Stomach (tissue), 9 donors: ENCODE measurements around the gene NOD2. TPM values are rescaled to one million over a fixed set of nuclear protein-coding genes. Genes with fewer than 3 reads are reported as not detected.

ENCODE experiments used
- DNase-seq, 2 donors: peaks; one replicate each; pipeline versions ENCODE4 v3.0.0 to v3.0.0-alpha.2; 2013 to 2019
- H3K27ac ChIP-seq, 5 donors: fragments of 200-600 bp in 4 of 5; sonication (generic) in 4 of 5; one replicate each; pipeline ENCODE4 v1.5.1; 2013 to 2019; ENCODE audit warnings: mild to moderate bottlenecking in 1 of 5, moderate library complexity in 1 of 5
- H3K27me3 ChIP-seq, 3 donors: fragments of 200-600 bp; sonication (generic); one replicate each; pipeline ENCODE4 v1.5.1; 2017 to 2019; ENCODE audit warnings: mixed run types in 1 of 3
- H3K36me3 ChIP-seq, 4 donors: fragments of 200-600 bp; sonication (generic); 1 replicate in 3 of 4; 2 replicates in 1 of 4; pipeline ENCODE4 v1.5.1; 2016 to 2019
- H3K4me1 ChIP-seq, 4 donors: fragments of 200-600 bp; sonication (generic); one replicate each; pipeline ENCODE4 v1.5.1; 2016 to 2019
- H3K4me3 ChIP-seq, 4 donors: fragments of 200-600 bp; sonication (generic) in 3 of 4; one replicate each; pipeline ENCODE4 v1.5.1; 2016 to 2019; ENCODE audit warnings: mild to moderate bottlenecking in 1 of 4
- H3K9me3 ChIP-seq, 4 donors: fragments of 200-600 bp; sonication (generic); one replicate each; pipeline ENCODE4 v1.5.1; 2016 to 2019
- EP300 ChIP-seq: sonication (generic); formaldehyde crosslinking; IDR thresholded peaks from one replicate; pipeline ENCODE4 v1.6.1; 2017; ENCODE audit warnings: antibody characterized with exemption
- POLR2A ChIP-seq, 4 donors: fragments of 450-650 bp; IDR thresholded peaks; one replicate each; pipeline ENCODE4 v1.6.1; 2016; ENCODE audit warnings: antibody characterized with exemption in 4 of 4, control low read depth in 2 of 4, mild to moderate bottlenecking in 1 of 4, moderate library complexity in 1 of 4
- POLR2AphosphoS5 ChIP-seq, 3 donors: sonication (generic); formaldehyde crosslinking; IDR thresholded peaks; one replicate each; pipeline ENCODE4 v1.6.1; 2016; ENCODE audit warnings: antibody characterized with exemption in 3 of 3
- WGBS, 5 donors: extraction: QIAGEN DNeasy Blood & Tissue Kit in 3 of 5; methylation state at CpG; one replicate each; pipeline versions ENCODE4 v1.1.5 to v1.1.7; 2013 to 2018; 5-methylcytosine and 5-hydroxymethylcytosine counted together
- intact Hi-C: fragments of 100-400 bp; cut with DNase I; formaldehyde crosslinking; loops from one replicate; pipeline ENCODE4 v1.15.1; 2023; ENCODE audit warnings: low total_unique reads
- polyA plus RNA-seq, 3 donors: library from polyadenylated mRNA; stranded (reverse); fragments of 200-250 nt; gene quantifications; one replicate each; pipeline ENCODE4 v1.2.3, GENCODE V29; 2013
- total RNA-seq, 5 donors: library from RNA; depleted of rRNA; stranded (reverse); fragments of >200 nt; gene quantifications; one replicate each; pipeline versions ENCODE4 v1.1.0 to v1.2.3, GENCODE V29; 2014 to 2016
- TF ChIP-seq, protein P1 (sequence below), 7 experiments: fragments of 450-650 bp in 4 of 7; fragments of 200-600 bp in 3 of 7; sonication (generic) in 3 of 7; IDR thresholded peaks; one replicate each; pipeline ENCODE4 v1.5.1; 2016 to 2019; ENCODE audit warnings: antibody characterized with exemption in 7 of 7, control low read depth in 2 of 7, mild to moderate bottlenecking in 1 of 7
- donor health status: healthy with polysubstance abuse.
- donor health status: Bipolar disorder and iron deficiency.
- donor health status: healthy.

Gene NOD2
- total and polyA plus RNA-seq, 8 donors: 0.56 to 6.2 (median 2.3) TPM; not detected in 1

DNA sequence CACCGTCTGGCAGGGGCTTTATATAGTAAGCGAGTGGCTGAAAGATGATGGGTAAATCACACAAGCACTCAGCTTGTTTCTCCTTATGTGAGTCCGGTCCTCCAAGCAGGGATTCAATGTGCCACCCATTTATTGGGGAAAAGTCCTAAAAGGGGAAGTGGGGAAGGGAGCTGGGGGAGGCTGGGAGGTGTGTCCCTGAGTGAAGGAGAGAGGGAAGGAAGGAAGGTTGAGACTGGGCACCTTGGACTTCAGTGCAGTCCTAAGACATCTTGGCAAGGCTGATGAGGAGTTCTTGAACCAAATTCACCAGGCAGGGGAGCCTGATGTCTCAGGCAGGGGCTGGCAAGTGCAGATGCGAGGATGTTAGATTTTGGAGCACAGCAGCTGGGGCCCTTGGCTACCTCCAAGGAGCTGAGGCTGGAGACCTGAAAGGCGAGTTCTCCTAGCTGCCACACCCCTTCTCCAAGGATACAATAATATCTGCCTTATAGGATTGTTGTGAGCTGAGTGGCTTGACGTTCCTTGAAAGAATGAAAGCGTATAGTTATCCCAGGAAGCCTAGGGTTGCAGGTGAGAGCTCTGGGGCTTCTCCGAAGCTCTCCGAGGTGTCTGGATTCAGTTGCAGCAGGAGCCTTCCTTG, 25.5 kb downstream of the NOD2 start:
- Histone ChIP-seq H3K27ac (peak overlapping the region in 3 of 5 donors; percentile 1 to 48 (median 29)), H3K4me1 (peaks cover 0 to 15% (median 5%) of the 10 kb centered on the region in 4 donors), H3K27me3 (no peaks in the 10 kb centered on the region), H3K36me3 (no peaks in the 10 kb centered on the region), H3K4me3 (peak overlapping the region in 1 of 4 donors; percentile 17), H3K9me3 (no peaks in the 10 kb centered on the region)
- peak; percentile 56 to 78 for DNase-seq
- 51 to 77% (median 59%) methylated on average over 9 of the region's 9 CpGs for WGBS, 5 donors
- TF ChIP-seq POLR2A (IDR thresholded peaks at IDR 0.05) (no peak), POLR2AphosphoS5 (IDR thresholded peaks at IDR 0.05) (no peak), EP300 (no peak)
- TF ChIP-seq, protein P1, sequence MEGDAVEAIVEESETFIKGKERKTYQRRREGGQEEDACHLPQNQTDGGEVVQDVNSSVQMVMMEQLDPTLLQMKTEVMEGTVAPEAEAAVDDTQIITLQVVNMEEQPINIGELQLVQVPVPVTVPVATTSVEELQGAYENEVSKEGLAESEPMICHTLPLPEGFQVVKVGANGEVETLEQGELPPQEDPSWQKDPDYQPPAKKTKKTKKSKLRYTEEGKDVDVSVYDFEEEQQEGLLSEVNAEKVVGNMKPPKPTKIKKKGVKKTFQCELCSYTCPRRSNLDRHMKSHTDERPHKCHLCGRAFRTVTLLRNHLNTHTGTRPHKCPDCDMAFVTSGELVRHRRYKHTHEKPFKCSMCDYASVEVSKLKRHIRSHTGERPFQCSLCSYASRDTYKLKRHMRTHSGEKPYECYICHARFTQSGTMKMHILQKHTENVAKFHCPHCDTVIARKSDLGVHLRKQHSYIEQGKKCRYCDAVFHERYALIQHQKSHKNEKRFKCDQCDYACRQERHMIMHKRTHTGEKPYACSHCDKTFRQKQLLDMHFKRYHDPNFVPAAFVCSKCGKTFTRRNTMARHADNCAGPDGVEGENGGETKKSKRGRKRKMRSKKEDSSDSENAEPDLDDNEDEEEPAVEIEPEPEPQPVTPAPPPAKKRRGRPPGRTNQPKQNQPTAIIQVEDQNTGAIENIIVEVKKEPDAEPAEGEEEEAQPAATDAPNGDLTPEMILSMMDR (IDR thresholded peaks at IDR 0.05): no peak
- intact Hi-C loops: no loop called here

DNA sequence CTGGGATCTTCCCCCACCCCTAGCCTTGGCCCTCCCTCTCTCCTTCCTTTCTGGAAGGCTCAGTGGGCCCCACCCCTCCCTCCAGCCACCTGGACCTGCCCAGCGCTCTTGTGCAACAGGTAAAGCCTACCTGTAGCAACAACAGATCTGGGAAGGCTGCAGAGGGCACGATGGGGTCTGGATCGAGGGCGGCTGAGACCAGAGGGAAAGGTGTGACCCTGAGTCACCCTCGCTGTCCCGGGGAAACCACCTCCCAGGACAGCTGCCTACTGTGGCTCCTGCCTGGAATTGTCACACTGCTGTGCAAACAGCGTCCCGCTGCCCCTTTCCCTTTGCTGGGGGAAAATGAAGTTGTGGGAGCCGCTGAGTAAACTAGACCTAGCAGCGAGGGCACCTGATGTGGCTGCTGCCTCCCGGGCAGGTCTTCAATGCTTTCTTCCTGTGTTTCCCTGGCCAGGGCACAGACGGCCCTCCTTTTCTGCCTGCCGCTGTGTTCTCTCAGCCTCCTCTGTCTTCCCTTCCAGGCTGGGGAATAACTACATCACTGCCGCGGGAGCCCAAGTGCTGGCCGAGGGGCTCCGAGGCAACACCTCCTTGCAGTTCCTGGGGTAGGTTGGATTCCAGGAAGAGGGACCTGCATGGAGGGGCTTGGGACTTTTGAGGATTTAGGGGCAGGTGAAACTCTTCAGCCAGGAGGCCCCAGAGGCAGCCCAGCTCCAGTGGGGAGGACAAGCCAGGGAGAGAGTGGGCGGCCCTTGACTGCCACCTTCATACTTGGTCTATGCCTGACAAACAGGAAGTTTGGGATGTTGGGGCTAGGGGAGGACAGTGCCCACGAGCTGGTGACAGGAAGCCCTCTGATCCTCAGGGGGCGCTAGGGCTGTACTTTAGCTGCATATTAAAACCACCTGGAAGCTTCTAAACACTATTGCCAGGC, 26.3 kb downstream of the NOD2 start:
- 34 to 50% (median 44%) methylated on average over 16 to 20 of the region's 20 CpGs for WGBS, 5 donors
- Histone ChIP-seq H3K4me3 (peak overlapping the region in 3 of 4 donors; percentile 2 to 17 (median 6)), H3K4me1 (peaks cover 0 to 15% (median 5%) of the 10 kb centered on the region in 4 donors), H3K27ac (peak overlapping the region in 3 of 5 donors; percentile 1 to 48 (median 29)), H3K36me3 (no peaks in the 10 kb centered on the region), H3K27me3 (no peaks in the 10 kb centered on the region), H3K9me3 (no peaks in the 10 kb centered on the region)
- TF ChIP-seq POLR2AphosphoS5 (IDR thresholded peaks at IDR 0.05) (no peak), EP300 (no peak), POLR2A (IDR thresholded peaks at IDR 0.05) (no peak)
- TF ChIP-seq, protein P1 (IDR thresholded peaks at IDR 0.05): no peak
- peak; percentile 63 to 65 for DNase-seq
- intact Hi-C loops: no loop called here

DNA sequence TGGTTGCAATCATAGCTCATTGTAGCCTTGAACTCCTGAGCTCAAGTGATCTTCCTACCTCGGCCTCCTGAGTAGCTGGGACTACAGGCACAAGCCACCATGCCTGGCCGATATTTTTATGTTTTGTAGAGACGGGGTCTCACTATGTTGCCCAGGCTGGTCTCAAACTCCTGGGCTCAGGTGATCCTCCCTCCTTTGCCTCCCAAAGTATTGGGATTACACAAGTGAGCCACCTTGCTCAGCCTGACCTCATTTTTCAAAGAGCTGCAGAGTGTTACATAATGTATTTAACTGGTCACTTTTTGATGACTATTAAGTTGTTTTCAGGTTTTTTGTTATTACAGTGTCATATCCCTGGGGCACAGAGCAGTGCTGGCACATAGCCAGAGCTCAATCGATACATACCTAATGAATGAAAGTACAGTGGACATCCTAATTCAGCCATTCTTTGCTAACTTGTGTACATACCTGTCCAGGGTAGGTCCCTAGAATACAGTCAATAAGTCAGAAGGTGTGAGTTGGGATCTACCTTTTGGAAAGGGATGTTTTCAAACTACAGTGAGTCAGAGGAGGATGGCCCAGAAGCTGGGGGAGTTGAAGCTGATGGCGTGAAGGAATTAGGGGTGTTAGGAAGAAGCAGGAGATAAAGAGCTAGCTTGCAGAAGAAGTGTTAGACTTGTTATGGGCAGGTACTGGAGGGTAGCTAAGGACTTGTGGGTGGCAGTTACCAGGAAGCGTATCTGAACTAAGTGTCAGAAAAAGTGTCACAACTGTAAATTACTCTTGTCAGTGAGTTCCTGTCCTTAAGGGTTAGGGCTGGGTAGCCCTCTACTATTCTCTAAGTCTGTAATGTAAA, 28.4 kb downstream of the NOD2 start:
- Histone ChIP-seq H3K27me3 (no peaks in the 10 kb centered on the region), H3K36me3 (peaks cover 0 to 8% (median 6%) of the 10 kb centered on the region in 4 donors), H3K4me1 (peaks cover 0 to 15% (median 5%) of the 10 kb centered on the region in 4 donors), H3K27ac (no peak overlapping the region), H3K4me3 (no peak overlapping the region), H3K9me3 (no peaks in the 10 kb centered on the region)
- no peak for DNase-seq
- TF ChIP-seq POLR2AphosphoS5 (IDR thresholded peaks at IDR 0.05) (no peak), EP300 (no peak), POLR2A (IDR thresholded peaks at IDR 0.05) (no peak)
- TF ChIP-seq, protein P1 (IDR thresholded peaks at IDR 0.05): no peak
- intact Hi-C loops: no loop called here
- WGBS, 5 donors: 88 to 93% (median 92%) methylated on average over 6 of the region's 6 CpGs

DNA sequence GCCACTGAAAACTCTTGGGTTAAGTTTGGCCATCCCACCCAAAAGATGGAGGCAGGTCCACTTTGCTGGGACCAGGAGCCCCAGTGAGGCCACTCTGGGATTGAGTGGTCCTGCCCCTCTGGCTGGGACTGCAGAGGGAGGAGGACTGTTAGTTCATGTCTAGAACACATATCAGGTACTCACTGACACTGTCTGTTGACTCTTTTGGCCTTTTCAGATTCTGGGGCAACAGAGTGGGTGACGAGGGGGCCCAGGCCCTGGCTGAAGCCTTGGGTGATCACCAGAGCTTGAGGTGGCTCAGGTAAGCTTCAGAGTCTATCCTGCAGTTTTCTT, 29.0 kb downstream of the NOD2 start:
- no peaks in the 10 kb centered on the region for H3K9me3 ChIP-seq
- no peaks in the 10 kb centered on the region for H3K27me3 ChIP-seq
- H3K4me3 ChIP-seq: no peak overlapping the region
- 75 to 100% (median 96%) methylated on average over 1 of the region's 1 CpG for WGBS, 5 donors
- DNase-seq: no peak
- TF ChIP-seq EP300 (no peak), POLR2A (IDR thresholded peaks at IDR 0.05) (no peak), POLR2AphosphoS5 (IDR thresholded peaks at IDR 0.05) (no peak)
- TF ChIP-seq, protein P1 (IDR thresholded peaks at IDR 0.05): no peak
- intact Hi-C loops: no loop called here
- H3K36me3 ChIP-seq: peaks cover 0 to 8% (median 6%) of the 10 kb centered on the region in 4 donors
- H3K4me1 ChIP-seq: peaks cover 0 to 15% (median 5%) of the 10 kb centered on the region in 4 donors
- H3K27ac ChIP-seq: no peak overlapping the region
